Measurements from ENCODE around the gene YJEFN3.

The YJEFN3 gene

GRCh38 chr19:19495614-19496603 is 32.8 kb upstream of the YJEFN3 start:
- no peak for DNase-seq (ENCODE audit: low read depth, low spot score)
- no peak overlapping the region for H3K27ac ChIP-seq

- DNase-seq (ENCODE audit: low read depth, low spot score), result no peak
- H3K27ac ChIP-seq, result no peak overlapping the region
These were observed 30.3 kb upstream of the YJEFN3 start for GRCh38 chr19:19498255-19498991.

GRCh38 chr19:19499272-19499995 is 29.3 kb upstream of the YJEFN3 start:
- no peak overlapping the region for H3K27ac ChIP-seq
- DNase-seq (ENCODE audit: low read depth, low spot score), result no peak

GRCh38 chr19:19500975-19501644 is 27.6 kb upstream of the YJEFN3 start:
- no peak for DNase-seq (ENCODE audit: low read depth, low spot score)

GRCh38 chr19:19501798-19502197 is 26.9 kb upstream of the YJEFN3 start:
- no peak overlapping the region for H3K27ac ChIP-seq
- DNase-seq (ENCODE audit: low read depth, low spot score), result no peak

More at GRCh38 chr19:19500975-19501644, 27.6 kb upstream of the YJEFN3 start:
- H3K27ac ChIP-seq, result no peak overlapping the region

- no peak for DNase-seq (ENCODE audit: low read depth, low spot score)
- H3K27ac ChIP-seq, result no peak overlapping the region
These were observed 26.4 kb upstream of the YJEFN3 start for GRCh38 chr19:19502281-19502680.

GRCh38 chr19:19502808-19503602 is 25.7 kb upstream of the YJEFN3 start:
- DNase-seq (ENCODE audit: low read depth, low spot score), result no peak
- H3K27ac ChIP-seq, result no peak overlapping the region

GRCh38 chr19:19504754-19505668 is 23.7 kb upstream of the YJEFN3 start:
- no peak for DNase-seq (ENCODE audit: low read depth, low spot score)
- no peak overlapping the region for H3K27ac ChIP-seq

- no peak for DNase-seq (ENCODE audit: low read depth, low spot score)
- no peak overlapping the region for H3K27ac ChIP-seq
These were observed 22.9 kb upstream of the YJEFN3 start for GRCh38 chr19:19505669-19506326.

- H3K27ac ChIP-seq, result no peak overlapping the region
- no peak for DNase-seq (ENCODE audit: low read depth, low spot score)
These were observed 22.1 kb upstream of the YJEFN3 start for GRCh38 chr19:19506592-19506991.

GRCh38 chr19:19507354-19507753 is 21.4 kb upstream of the YJEFN3 start:
- H3K27ac ChIP-seq, result no peak overlapping the region
- DNase-seq (ENCODE audit: low read depth, low spot score), result no peak

- H3K27ac ChIP-seq, result no peak overlapping the region
- DNase-seq (ENCODE audit: low read depth, low spot score), result no peak
These were observed 20.5 kb upstream of the YJEFN3 start for GRCh38 chr19:19508217-19508616.

GRCh38 chr19:19510432-19510831 is 18.3 kb upstream of the YJEFN3 start:
- H3K27ac ChIP-seq, result no peak overlapping the region
- DNase-seq (ENCODE audit: low read depth, low spot score), result no peak

GRCh38 chr19:19513682-19514081 is 15.0 kb upstream of the YJEFN3 start:
- no peak for DNase-seq (ENCODE audit: low read depth, low spot score)
- H3K27ac ChIP-seq, result no peak overlapping the region

GRCh38 chr19:19514215-19514657 is 14.5 kb upstream of the YJEFN3 start:
- no peak for DNase-seq (ENCODE audit: low read depth, low spot score)
- H3K27ac ChIP-seq, result no peak overlapping the region

GRCh38 chr19:19514881-19515641 is 13.7 kb upstream of the YJEFN3 start, which contains the start of gene TSSK6:
Gene TSSK6, minus strand, starts transcription at chr19:19515548. Its CDS starts 121 bp downstream, at chr19:19515427.
- no peak for DNase-seq (ENCODE audit: low read depth, low spot score)
- peak within 1 kb of the TSS; percentile 65 for H3K27ac ChIP-seq

Measured in epithelial cell of prostate (primary cell).